B cell (primary cell): ENCODE measurements around the gene SNED1.

ENCODE experiments used
- EZH2 ChIP-seq: IDR thresholded peaks from 2 replicates; pipeline ENCODE4 v1.6.1; 2012; ENCODE audit warnings: borderline replicate concordance, low read depth, mild to moderate bottlenecking, moderate library complexity, low read length; ENCODE audit not compliant: insufficient read depth, poor library complexity, severe bottlenecking
- TF ChIP-seq, protein P1 (sequence below): fragments of 200-600 bp; IDR thresholded peaks from one replicate; pipeline ENCODE4 v1.8.0; 2022; ENCODE audit warnings: antibody characterized with exemption, mild to moderate bottlenecking

DNA sequence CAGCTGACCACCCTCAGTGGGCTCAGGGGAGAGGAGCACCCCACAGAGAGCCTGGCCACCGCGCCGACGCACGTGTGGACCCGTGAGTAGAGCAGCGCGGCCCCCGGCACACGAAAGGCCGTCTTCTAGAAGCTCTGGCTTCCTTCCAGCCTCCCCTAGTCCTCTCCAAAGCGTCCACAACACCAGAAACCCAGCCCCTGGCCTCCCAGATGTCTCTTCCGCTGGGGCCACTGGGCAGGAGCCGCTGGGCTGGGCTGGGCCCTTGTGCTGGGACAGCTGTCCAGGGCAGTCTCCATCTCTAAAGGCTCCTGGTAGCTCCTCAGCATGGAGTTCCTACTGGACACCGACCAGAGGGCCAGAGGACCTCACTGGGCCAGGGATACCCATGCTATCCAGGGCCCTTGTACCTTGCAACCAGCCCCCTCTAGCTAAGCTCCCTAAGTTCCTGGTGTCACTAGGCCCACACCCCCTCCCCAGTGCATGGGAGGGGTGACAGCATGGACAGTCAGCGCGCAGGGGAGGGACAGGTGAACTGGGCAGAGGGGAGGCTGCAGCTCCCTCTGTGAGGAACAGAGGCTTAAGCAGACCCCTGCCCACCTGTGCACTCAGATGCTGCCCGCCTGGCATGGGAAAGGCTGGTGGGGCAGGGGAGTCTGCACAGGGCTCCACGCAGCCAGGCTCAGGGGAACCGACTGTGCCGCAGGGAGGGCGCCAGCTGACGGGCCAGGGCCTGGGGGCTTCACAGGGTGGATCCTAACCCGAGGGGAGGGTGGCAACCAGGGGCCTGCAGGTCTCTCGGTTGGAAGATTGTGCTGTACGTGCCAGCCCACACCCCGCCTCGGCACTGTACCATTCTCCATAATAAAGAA lies 70.8 kb downstream of the SNED1 start:
- TF ChIP-seq, protein P1, sequence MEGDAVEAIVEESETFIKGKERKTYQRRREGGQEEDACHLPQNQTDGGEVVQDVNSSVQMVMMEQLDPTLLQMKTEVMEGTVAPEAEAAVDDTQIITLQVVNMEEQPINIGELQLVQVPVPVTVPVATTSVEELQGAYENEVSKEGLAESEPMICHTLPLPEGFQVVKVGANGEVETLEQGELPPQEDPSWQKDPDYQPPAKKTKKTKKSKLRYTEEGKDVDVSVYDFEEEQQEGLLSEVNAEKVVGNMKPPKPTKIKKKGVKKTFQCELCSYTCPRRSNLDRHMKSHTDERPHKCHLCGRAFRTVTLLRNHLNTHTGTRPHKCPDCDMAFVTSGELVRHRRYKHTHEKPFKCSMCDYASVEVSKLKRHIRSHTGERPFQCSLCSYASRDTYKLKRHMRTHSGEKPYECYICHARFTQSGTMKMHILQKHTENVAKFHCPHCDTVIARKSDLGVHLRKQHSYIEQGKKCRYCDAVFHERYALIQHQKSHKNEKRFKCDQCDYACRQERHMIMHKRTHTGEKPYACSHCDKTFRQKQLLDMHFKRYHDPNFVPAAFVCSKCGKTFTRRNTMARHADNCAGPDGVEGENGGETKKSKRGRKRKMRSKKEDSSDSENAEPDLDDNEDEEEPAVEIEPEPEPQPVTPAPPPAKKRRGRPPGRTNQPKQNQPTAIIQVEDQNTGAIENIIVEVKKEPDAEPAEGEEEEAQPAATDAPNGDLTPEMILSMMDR, result no peak
- no peak for TF ChIP-seq EZH2
